HG03558 (cell line): ENCODE data around the gene SPATS1.
"Not testable (repeated sequence)": the region's sequence is repeated elsewhere in the genome, so short reads cannot be mapped to it uniquely, and the experiment has no call there.

Source experiments
- ATAC-seq: cut with Tn5 transposase; IDR thresholded peaks from one replicate; pipeline ENCODE4 v1.9.1; 2021; ENCODE audit warnings: moderate number of reproducible peaks; ENCODE audit not compliant: unreplicated experiment; ENCODE audit errors: extremely low read depth

The SPATS1 gene

DNA sequence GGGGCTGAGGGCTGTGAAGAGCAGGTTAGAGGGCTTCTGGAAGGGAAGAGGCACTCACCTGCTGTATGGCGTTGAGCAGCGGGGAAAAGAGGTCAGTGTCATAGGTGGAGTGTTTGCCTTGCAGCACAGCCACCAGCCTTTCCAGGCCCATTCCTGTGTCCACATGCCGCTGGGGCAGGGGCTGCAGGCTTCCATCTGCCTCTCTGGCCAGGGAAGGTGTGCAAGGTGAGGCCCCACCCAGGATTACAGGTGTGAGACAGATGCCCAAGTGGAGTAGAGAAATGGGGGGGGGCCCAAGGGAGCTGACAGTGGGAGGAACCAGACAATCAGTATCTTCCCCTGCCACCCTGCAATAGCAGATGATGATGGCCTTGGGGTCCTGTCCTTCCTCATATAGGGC is 32.2 kb upstream of the SPATS1 start:
- no peak for ATAC-seq

GRCh38 chr6:44311304-44311703 is 31.1 kb upstream of the SPATS1 start:
- ATAC-seq, result no peak

- no peak for ATAC-seq
These were observed 30.7 kb upstream of the SPATS1 start for GRCh38 chr6:44311767-44312166.

DNA sequence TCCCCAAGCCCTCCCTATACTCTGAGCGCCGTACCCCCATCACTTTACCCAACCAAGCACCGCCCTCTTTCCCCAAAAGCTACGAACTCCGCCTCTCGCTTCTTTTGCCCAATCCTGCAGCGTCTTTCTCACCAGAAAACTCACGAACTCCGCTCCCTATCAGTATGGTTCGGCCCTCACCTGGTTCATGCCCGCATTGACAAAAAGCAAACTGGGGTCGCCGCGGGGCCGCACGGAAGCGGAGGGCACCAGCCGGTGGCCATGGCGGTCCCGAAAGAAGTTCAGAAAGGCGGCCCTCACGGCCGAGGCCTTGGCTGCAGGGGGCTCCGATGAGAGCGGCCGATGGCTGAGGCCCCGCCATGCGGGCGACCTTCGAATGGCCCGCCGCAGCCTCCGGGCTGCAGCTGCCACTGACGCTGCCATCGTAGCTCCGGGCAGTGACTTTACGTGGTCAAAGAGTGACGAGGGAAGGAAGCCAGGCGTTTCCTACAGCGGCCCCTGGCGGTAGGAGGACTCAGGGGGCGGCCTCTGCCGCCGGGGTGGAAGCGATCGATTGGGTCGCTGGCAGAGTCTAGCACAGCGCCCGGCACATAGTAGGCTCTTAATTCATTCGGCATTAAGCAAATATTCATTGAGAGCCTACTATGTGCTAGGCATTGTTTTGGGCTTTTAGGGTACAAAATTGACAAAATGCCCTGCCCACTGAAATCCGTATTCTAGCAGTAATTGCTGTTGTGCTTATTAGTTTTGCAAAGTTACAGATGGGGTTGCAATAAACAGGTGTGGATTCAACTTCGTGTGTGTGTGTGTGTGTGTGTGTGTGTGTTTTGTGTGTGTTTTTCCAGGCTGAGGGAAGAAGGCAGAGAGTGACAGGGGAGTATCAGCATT is 29.3 kb upstream of the SPATS1 start, which contains the start of gene AARS2:
Gene AARS2, minus strand, starts transcription at position 447 of the 888 bp plus-strand sequence. Its CDS starts 24 bp downstream, at position 423.
- ATAC-seq, result peak; percentile 64

DNA sequence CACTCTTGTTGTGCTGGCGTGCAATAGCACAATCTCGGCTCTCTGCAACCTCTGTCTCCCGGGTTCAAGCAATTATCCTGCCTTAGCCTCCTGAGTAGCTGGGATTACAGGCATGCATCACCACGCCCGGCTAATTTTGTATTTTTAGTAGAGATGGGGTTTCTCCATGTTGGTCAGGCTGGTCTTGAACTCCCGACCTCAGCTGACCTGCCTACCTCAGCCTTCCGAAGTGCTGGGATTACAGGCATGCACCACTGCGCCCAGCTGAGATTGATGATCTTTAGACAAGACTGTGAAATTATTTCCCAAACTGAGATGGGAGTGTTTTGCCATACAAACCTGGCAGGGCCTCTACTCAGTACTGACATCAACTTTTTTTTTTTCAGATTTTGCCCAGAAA is 27.8 kb upstream of the SPATS1 start:
- ATAC-seq, result not testable (repeated sequence)

DNA sequence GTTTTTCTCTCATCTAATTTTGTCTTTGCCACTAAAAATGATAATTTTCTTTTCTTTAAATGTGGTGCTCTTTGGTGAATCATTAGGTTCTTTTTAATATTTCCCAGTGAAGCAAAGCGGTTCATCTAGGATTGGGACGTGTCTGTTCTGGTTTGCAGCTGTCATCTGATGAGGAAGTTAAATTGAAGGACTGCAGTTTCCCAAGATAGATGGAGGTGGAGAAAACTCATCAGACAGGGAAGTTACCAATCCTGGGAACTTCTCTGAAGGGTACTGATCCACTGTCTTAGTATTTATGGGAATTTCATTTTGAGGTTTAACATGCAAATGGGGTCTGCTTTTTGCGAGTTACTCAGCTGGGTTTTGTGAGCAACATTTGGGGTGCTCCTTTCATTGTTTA is 26.9 kb upstream of the SPATS1 start:
- ATAC-seq, result no peak

DNA sequence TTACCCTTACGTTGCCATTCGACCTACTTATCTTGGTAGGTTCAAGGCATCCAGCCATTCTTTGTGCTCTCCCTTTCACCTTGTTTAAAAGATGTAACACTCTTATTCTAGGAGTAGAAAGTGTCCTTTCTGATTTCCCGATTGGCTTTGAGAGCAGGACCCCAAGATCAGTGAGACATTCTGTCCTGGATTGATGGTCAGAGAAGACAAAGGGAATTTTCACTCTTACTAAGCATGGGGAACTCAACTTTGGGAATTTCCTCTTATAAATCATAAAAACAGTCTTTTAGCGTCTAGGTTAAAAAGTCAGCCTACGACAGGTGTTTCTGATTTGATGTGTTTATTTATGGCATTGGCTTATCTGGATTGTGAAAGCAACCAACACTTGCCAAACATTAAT is 26.5 kb upstream of the SPATS1 start:
- ATAC-seq, result no peak

DNA sequence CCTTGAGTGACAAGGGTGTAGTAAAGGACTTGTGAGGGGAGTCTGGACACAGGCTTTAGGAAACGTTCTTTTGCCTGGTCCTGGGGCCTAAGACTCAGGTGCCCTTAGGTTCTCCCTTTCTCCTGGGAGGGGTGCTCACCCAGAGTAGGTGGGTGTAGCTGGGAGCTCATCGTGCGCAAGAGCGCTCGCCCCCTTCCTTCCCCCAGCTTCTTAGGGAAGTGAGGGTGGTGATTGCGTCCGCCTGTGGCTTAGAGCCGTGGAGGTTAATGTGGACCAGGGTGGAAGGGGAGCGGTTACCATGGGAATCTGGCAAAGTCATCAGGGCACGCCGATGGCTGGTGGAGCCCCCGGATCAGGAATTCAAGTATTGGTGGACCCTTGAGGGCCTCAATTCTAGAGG is 26.0 kb upstream of the SPATS1 start:
- ATAC-seq, result no peak

GRCh38 chr6:44317136-44317631 is 25.3 kb upstream of the SPATS1 start:
- ATAC-seq, result not testable (repeated sequence)

GRCh38 chr6:44321210-44321609 is 21.2 kb upstream of the SPATS1 start:
- ATAC-seq, result no peak

DNA sequence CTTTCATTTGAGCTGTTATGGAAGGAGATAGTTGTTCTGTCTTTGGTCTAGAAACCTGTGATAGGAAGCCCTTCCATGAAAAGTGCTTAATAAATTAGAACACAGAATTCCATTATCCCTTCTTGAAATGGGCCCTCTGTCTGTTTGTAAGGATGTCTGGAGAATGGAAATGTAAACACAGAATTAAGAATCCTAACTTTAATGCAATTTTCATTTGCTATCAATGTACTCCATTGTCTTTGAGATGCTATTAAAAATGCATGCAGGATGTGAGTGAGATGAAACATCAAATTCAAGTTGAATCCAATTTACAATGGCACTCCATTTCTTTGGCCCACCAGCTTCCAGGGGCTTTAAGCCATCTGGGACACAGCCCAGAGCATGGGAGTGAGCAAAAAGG is 15.4 kb upstream of the SPATS1 start:
- ATAC-seq, result no peak

- ATAC-seq, result no peak
These were observed 14.7 kb upstream of the SPATS1 start for GRCh38 chr6:44327760-44328159.

DNA sequence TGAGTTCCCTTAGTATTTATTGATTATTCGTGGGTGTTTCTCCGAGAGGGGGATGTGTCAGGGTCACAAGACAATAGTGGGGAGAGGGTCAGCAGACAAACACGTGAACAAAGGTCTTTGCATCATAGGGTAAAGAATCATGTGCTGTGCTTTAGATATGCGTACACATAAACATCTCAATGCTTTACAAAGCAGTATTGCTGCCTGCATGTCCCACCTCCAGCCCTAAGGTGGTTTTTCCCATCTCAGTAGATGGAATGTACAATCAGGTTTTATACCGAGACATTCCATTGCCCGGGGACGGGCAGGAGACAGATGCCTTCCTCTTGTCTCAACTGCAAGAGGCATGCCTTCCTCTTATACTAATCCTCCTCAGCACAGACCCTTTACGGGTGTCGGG is 14.2 kb upstream of the SPATS1 start:
- not testable (repeated sequence) for ATAC-seq

- ATAC-seq, result no peak
These were observed 12.6 kb upstream of the SPATS1 start for GRCh38 chr6:44329858-44330257.

DNA sequence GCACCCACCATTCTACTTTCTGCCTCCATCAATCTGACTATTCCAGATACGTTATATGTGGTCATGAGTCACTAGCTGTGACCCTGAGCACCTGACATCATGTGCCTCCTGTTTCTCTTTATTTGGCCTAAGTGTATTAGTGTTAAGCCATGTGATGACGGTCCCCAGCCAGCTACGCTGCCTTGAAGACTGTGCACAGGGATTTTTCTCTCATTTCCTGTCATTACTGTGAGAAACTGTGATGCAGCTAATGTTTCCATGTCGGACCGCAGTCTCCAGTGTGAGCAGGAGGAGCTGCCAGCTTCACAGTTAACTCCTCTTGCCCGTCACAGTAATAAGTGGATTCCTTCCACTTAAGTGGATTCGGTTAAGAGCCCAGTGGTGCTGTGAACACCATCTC is 9.9 kb upstream of the SPATS1 start:
- ATAC-seq, result no peak

- no peak for ATAC-seq
These were observed 9.1 kb upstream of the SPATS1 start for GRCh38 chr6:44333273-44333919.

- ATAC-seq, result no peak
These were observed 8.5 kb upstream of the SPATS1 start for GRCh38 chr6:44333942-44334341.

DNA sequence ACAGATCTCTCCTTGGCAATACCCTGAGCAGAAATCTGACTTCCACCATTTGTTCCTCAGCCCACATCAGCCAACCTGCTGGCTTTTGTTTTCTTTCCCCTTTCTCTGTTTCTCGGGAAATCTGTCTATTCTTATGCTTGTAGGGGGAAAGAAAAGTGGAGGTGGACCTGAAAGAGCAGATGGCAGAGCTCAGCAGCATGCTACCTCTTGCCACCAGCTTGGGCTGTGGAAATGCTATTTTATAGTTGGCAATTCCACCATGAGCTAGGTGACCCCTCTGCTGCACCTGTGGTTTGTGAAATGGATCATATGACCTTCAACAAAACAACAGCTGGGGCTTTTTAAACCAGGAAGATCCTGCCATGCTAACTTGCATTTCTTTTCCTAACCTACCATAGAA is 6.8 kb upstream of the SPATS1 start:
- ATAC-seq, result no peak

- ATAC-seq, result no peak
These were observed 4.0 kb upstream of the SPATS1 start for GRCh38 chr6:44338228-44339122.

- no peak for ATAC-seq
These were observed 3.1 kb upstream of the SPATS1 start for GRCh38 chr6:44339301-44339700.
